Prostate gland (tissue), 2 donors: ENCODE results near the gene PARP8.

Experiments used
- CTCF ChIP-seq, 4 experiments: fragments of 200-600 bp in 2 of 4; fragments of 450-650 bp in 2 of 4; sonication (generic) in 2 of 4; IDR thresholded peaks; 1 replicate in 3 of 4; 2 replicates in 1 of 4; pipeline ENCODE4 v1.5.1; 2016 to 2019; ENCODE audit warnings: antibody characterized with exemption in 4 of 4, mild to moderate bottlenecking in 2 of 4, moderate library complexity in 2 of 4
- POLR2A ChIP-seq: fragments of 450-650 bp; IDR thresholded peaks from one replicate; pipeline ENCODE4 v1.6.1; 2016; ENCODE audit warnings: antibody characterized with exemption, mild to moderate bottlenecking

GRCh38 chr5:50878470-50878869 is 212.0 kb downstream of the PARP8 start:
- TF ChIP-seq CTCF (IDR thresholded peaks at IDR 0.05) (no peak), POLR2A (no peak)
